T-helper 9 cell (primary cell): ENCODE measurements around the gene CCDC137.
"Not testable (repeated sequence)": the region's sequence is repeated elsewhere in the genome, so short reads cannot be mapped to it uniquely, and the experiment has no call there.

Experiments
- DNase-seq: peaks from one replicate; pipeline ENCODE4 v3.0.0-alpha.2; 2020

The CCDC137 gene

DNA sequence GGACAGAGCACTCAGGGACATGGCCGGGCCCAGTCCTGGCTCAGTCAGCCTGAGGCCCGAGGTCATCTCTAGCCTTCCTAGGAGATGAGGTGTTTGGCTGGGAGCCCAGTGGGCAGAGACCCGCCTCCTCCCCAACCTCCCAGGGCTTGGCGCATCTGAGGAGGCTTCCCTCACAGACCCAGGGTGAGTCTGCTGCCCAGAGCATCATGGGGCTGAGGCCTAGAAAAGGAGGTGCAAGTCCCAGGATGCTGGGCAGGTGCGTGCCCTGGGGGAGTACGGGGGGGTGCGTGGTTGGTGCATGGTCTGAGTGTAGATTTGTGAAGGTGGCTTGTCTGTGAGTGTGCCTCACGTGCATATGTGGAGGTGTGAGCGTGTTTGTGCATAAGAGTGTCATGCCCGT, 14.8 kb upstream of the CCDC137 start:
- no peak for DNase-seq

DNA sequence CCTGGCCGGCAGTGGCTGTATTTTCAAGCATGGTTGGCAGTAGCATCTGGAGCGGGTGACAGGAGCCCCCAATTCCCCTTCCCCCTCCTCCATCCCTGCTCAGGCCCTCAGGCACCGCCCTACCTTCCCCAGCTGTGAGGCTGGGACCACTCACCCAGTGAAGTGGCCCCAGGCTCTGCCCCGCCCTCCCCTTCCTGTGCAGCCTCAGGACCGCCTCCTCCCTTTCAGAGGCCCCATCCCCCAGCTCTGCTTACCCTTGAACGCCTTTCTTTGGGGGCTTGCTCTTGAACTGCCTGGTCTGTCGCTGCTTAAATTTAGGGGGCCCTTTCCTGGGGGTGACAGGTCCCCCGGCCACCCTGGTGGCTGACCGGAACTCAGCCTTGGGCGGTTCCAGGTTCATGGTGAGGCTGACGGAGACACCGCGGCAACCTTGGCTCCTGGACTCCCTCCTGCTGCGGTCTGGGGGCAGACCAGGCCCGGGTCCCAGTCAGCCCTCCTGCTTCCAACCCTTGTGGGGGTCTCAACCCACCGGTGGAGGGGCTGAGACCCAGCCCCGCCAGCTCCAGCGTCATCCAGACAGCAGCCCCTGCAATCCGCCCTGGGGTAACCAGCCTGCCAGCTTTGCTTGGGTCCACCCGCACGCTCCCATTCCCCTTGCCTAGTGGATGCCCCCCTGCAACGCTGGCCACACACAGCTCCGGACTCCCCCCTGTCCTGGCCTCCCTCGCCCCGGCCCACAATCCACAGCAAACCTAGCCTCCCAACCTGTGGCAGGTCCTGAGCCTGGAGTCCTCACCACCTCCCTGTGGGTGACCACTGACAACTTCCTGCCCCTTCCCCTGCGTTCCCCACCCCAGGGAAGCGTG, 13.4 kb upstream of the CCDC137 start:
- no peak for DNase-seq

- no peak for DNase-seq
Measured at GRCh38 chr17:81655378-81656117, 11.0 kb upstream of the CCDC137 start.

GRCh38 chr17:81656118-81656743, 10.3 kb upstream of the CCDC137 start, which contains the start of gene PDE6G:
PDE6G (minus strand) TSS chr17:81656542; CDS start chr17:81653305, 3,237 bp downstream.
- no peak for DNase-seq

DNA sequence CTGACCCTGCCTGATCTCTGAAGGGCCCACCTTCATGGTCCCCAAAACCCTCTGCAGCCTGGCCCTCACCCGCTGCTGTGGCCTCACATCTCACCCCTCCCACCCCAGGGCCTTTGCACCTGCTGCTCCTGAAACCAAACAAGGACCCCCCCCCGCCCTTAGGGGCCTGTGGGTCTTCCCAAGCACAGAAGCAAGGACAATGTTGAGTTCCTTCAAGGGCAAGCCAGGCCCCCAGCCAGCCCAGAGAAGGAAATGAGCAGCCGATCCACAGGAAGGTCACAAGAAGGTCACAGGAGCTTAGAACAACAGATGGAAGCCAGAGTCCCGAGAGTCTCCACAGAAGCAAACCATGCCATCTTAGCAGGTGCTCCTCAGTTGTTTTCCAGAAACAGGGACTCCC, 9.7 kb upstream of the CCDC137 start:
- DNase-seq: no peak

DNA sequence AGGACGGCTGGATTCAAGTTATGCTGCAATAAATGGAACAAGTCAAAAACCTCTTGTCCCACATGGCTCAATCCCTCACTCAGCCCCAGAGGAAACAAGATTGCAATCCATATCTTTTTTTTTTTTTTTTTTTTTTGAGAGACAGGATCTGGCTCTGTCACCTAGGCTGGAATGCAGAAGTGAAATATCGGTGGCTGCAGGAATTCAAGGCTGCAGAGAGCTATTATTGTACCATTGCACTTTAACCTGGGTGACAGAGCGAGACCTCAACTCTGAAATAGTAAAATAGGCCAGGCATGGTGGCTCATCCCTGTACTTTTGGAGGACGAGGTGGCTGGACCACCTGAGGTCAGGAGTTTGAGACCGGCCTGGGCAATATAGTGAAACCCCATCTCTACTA, 7.5 kb upstream of the CCDC137 start:
- DNase-seq: no peak

GRCh38 chr17:81660441-81660840, 6.1 kb upstream of the CCDC137 start:
- DNase-seq: no peak

- no peak for DNase-seq
Measured at GRCh38 chr17:81662002-81662401, 4.5 kb upstream of the CCDC137 start.

GRCh38 chr17:81664051-81664470, 2.5 kb upstream of the CCDC137 start:
- DNase-seq: no peak

DNA sequence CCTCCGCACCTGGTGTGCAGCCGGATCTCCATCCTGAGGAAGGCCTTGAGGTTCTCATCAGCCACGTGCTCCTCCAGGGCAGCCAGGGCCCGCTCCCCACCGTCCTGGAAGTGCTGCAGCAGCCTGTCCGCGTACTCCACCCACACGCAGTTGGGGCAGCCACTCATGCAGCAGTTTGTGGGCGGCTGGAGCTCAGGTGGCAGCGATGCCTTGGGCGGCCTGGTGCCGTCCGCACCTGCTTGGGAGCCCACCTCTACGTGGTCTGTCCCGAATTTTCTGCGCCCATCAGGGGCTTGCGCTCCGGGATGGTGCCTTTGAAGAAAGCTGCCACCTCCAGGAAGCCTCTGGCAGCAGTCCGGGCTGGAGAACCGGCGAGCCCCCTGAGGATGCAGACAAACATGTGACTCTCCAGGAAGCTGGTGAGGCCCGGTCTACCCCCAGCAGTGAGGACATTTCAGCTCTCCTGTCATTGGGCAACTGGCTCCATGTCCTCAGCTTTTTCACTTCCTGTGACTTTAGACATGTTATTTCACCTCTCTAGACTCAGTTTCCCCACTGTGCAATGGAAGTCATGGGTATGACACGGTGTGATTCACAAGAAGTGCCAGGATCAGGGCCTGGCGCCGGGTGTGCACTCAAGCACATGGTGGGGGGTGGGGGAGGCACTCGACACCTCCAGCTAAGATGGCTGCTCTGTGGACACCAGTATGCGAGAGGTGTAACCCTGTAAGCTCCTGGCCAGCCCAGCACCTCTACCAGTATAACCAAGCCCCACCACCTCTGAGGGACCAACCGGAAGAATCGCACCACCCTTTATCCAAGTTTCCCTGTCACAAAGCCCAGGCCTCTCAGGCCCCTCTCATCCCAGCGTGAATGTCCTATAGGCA, 1.1 kb upstream of the CCDC137 start:
- no peak for DNase-seq

- peak; percentile 15 for DNase-seq
Measured at GRCh38 chr17:81666092-81666341, 520 bp upstream of the CCDC137 start.

DNA sequence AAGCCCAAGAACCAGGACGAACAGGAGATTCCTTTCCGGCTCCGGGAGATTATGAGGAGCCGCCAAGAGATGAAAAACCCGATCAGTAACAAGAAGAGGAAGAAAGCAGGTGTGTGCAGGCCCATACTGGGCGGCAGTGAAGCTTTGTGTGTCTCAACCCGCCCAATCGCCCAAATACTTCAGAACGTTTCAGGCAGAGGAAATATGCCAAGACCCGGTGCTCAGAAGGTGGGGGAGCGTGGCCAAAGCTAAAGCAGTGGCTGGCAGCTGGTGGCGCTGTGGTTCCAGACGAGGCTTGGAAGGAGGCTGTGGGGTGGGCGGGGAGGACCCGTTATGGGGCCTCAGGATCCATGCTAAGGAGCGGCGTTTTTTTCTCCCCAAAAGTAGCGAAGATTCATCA, 1.2 kb downstream of the CCDC137 start:
- no peak for DNase-seq

- DNase-seq: no peak
Measured at GRCh38 chr17:81672504-81672903, 6.0 kb downstream of the CCDC137 start.

- no peak for DNase-seq
Measured at GRCh38 chr17:81672954-81673353, 6.4 kb downstream of the CCDC137 start.

DNA sequence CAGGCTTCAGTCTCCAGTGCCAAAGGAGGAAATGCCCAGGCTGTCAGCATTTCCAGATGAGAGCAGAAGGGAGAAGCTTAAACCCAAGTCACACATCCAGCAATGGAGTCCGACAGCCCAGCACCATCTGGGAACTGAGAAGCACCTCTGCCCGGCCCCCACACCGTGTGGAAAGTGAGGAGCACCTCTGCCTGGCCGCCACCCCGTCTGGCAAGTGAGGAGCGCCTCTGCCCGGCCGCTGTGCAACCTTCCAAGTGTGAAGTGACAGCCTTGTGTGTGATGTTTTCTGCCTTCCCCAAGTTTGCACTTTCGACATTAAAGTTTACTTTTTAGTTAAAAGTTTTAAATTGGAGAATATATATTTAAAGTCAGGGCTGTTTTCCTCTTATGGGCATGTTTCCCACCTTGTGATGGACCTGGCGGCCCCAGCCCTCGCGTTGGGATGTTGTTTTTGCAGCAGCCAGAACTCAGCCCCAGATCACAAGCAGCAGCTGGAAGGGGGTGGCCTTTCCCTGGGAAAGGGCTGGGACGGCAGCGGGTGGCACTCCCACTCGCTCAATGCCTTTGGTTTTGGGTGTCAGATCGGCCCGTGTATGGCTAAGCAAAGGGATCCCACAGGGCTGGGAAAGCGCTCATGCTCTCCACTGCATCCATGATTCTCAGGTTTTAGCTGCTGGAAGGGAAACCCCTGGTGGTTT, 7.2 kb downstream of the CCDC137 start:
- no peak for DNase-seq

DNA sequence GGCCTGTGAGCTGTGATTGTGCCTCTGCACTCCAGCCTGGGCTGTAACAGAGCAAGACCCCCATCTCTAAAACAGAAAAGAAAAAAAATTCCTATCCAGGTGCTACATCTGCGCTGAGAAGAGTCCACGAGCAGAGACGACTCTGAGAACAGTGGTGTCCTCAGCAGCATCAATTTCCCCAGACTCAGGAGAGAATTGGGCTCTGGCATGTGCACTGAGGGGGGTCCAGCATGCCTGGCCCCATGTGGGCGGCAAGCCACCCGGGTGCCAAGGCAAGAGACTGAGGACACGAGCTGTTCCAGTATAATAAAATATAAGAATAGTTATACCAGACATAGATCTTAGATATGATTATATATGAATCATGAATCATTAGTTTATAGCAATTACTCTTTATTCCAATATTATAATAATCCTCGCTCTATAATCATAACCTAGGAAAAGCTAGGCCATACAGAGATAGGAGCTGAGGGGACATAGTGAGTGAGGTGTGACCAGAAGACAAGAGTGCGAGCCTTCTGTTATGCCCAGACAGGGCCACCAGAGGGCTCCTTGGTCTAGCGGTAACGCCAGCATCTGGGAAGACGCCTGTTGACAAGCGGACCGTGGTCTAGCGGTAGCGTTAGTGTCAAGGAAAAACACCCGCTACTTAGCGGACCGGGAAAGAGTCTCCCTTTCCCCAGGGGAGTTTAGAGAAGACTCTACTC, 9.1 kb downstream of the CCDC137 start:
- DNase-seq: not testable (repeated sequence)

DNA sequence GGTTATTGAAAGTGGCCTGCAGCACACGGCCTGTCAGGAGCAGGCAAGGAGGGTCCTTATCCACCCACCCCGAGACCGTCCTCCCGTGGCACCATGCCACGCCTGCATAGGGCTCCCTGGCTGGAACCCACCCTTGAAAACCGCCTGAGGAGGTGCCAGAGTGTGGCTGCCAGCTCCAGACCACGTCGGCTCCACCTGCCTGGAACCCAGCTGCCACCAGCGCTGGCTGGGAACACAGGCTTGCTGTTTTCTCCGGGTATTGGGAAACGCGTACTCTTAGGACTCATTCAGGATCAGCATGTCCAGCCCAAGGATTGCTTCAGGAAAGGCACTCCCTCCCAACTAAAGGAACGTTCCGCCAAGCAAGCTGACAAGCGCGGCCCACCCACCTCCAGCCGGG, 10.4 kb downstream of the CCDC137 start:
- no peak for DNase-seq

DNA sequence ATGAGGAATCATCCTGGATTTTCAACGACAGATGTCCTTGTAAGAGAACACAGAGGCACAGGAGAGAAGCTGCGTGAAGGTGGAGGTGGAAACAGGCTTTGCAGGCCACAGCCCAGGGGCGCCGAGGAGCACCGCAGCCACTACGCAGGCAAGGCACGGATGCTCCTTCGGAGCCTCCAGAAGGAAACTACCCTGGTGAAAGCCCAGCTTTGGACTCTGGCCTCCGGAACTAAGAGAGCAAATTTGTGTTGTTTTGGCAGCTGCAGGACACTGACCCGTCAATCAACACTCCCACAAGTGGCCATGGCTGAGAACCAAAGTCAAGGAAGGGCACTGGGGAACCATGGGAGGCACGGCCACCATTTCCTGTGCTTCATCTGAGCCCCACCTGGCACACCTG, 13.6 kb downstream of the CCDC137 start:
- DNase-seq: no peak

DNA sequence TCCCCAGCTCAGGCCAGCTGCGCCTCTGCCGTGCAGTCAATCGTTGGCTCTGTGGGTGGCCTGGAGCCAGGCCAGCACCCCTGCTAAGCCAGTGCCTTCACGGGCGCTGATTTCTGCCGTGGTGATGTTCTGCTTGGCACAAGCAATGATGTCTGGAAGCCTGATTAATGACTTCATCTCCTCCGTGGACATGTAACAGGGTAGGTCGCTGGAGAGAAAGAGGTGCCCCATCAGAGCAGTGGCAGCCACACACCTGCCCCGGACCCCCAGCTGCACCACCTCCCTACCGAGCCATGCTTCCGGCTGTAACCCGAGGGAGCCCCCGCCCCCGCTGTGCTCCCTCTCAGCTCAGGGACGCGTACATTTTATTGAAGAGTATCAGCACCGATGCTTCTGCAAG, 15.1 kb downstream of the CCDC137 start:
- no peak for DNase-seq

- no peak for DNase-seq
Measured at GRCh38 chr17:81682565-81683207, 16.1 kb downstream of the CCDC137 start.

DNA sequence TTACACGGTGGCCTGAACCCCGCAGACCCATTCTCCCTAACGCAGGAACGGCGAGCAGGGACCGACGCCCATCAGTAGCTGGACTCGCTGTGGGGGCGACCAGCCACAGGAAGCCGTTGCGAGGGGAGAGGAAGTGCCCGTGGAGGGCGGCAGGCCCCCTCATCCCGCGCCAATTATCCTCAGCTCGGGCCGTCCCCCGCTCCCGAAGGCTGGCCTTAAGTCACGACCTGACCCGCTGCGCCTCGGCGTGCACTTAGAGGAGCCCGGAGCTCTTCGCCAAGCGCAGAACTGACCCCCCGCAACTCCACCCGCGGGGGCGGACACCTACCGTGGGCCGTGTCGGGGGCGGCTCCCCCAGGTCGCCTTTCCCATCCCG, 16.7 kb downstream of the CCDC137 start:
- DNase-seq: no peak
